Retina (tissue), 1 donor: ENCODE results near the gene SSRP1.

ENCODE experiments used
- DNase-seq: peaks from one replicate; pipeline ENCODE4 v3.0.0-alpha.2; 2016

Gene SSRP1

DNA sequence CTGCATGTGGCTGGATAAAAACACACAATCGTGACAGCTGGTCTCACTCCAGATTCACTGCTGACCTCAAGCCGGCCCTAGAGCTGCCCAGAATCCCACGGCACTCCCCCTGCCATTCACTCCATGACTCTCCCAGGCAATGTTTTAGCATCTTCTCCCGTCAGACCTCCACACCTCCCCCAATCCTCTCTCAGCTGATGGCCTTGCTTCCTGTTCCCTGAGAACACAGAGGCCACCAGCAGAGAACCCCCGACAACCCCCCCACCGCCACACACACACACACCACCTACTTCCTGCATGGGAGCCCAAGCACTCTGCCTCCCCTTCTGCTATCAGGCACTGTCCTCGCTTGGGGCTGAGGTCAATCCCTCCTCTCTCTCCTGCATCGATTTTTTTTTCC, 20.2 kb downstream of the SSRP1 start:
- DNase-seq, result peak; percentile 13

DNA sequence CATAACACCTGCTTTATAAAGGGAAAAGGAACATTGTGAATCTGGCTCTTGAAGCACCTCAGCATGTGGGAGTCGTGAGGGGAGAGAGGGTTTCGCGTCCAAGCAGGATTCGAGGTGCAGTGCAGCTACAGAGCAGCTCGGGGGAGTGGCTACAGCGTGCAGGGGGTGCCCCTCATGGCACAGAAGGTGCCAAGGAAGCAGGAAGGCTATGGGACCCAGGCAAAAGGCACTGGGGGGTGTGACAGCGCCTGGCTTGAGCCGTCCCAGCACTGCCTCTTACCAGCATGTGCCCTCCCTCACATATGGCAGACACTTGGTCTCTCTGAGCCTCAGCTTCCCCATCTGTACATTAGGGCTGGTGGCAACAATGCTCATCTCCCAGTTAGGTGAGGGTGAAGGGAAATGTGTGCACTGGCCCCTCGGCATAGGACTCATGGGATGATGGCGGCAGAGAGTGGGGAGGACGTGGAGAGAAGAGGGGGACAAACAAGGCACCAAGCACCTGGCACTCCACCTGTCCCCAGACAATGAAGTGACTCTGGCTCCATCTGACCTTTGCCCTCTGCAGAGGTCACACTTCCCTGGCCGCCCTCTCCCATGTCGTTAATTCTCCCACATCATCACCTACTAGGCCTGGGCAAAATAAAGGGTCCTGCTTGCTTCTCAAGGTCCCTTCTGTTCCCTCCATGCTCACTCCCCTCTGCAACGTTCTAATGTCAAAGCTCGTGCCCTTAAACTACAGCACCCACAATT, 21.3 kb downstream of the SSRP1 start:
- no peak for DNase-seq

DNA sequence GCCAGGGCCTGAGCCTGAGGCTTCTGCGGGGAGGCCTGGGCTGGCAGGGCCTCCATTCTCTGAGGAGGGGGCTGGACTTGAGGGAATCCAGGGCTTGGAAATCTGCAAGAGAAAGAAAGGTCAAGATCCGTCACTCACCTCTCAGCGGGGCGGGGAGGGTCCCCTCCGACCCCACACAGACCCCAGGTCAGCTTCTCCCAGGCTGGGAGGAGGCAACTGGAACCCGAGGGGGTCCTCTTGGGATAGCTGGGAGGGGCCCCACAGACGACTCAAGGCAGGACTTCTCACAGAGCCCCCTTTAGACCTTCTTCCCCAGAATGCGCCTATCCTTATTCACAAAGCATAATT, 21.9 kb downstream of the SSRP1 start:
- DNase-seq, result no peak

DNA sequence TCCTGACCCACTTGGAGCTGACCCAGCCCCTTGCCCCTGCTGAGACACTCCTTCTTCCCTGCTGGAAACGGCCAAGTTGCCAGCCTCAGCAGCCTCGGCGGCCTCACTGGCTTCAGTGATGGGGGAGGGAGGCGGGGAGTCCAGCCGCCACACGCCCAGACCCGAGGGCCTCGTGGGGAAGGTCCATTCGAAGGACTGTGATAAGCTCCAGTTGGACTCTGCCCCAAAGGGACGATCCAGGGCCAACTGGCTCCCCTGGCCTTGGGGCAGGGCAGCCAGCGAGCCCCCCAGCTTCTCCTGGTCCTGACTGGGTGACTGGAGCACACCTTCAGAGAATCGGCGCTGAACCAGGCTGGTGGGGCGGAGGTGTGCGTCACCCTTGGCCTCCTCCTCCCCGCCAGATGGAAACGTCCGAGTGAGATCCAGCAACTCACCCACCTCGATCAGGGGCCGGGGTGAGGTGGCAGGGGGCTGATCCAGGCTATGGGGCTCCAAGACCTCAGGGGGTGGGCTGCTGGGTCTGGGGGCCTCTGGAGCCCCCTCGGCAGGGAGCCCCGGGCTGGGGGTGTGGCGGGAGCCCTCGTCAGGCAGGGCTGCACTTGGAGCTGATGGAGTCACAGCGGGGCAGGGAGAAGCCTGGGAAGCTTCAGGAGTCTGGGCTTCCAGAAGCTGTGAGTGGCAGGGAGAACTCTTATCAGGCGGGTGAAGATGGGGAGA, 22.5 kb downstream of the SSRP1 start:
- no peak for DNase-seq

DNA sequence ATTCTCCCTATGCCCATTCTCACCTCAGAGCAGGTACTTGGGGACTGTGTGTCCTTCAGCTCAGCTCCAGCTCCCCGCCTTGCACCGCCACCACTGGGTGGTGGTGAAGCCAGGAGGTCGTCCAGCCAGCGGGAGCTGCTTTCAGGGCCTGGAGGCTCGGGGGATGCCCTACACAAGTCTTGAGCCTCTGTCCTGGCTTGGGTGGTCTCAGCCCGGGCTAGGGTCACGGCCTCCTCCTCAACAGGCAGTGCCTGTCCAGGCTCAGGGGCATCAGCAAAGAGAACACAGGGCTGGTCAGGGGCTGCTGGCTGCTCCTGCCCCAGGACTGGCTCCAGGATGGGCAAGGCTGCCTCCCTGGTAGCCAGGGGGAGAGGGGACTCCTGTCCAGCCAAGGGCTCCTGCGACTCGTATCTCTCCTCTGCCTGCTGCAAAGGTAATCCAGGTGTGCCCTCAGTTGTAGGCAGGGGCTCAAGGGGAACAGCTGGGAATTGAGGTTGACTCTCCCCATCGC, 23.1 kb downstream of the SSRP1 start:
- no peak for DNase-seq

DNA sequence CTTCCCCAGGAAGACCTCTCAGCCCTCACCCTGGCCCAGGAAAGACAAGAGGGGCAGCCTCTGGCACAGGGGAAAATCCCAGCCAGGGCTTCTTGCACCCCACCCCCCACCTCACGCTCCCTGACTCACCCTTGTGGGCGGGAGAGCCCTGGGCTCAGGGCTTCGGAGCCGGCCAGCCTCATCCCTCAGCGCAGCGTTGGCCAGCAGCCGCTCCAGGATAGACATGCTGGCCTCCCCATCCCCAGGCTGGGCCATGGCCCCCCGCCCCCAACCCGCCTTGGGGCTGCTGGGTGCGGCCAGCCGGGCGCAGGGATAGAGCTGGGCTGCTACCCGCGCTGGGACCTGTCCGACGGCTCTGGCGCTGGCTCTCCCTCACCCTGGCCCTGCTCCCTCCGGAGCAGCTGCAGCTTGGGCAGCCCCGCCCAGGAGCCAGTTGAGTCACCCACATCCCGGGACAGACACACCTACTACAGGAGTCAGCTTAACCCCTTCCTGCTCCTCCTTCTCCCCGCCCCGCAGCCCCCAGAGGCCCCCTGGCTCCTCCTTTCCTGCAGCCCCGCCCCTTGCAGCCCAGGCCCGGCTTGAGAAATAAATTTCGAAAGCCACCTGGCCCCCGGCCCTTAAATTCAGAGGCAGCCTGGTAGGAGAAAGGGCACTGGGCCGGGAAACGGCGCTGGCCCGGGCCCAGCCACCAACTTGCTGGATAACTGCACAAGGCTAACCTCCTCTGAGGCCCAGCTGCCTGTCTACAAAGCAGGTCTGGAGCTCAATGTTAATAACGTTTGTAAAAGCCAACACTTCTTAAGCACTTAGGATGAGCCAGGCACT, 24.4 kb downstream of the SSRP1 start:
- DNase-seq, result peak; percentile 32

DNA sequence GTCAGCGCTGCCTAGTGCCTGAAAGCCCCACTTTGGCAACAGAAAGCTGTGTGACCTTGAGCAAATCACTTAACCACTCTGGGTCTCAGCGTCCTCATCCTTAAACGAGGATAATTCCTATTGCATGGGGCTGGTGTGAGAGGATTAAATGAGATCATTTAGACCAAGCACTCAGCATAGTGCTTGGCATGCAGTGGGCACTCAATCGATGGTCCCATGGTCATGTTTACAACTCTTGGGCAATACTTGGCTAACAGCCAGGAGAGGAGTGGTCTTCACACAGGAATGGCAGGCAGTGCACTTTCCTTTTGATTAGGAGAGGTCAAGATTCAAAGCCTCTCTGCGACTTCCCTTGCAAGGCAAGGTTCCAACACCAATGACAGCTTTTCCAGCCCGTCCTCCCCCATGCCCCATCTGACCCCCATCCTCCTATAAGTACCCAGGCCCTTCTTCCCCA, 25.0 kb downstream of the SSRP1 start:
- no peak for DNase-seq

DNA sequence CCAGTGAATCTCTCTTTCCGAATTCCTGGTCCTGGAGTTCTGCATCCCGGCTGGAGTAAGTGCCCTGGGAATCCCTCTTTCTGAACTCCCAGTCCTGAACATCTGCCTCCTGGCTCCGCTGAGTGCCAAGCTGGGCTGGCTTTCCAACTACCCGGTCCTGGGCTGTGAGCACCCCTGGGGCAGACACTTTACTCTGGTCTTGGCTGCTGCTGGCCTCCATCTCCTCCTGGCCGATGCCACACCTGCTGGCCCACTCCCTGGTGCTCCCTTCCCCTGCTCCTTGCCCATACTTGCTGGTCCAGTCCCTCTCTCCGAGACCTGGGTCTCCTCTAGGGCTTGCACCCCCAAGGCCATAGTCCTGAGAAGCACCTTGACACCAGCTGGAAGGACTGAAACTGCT, 25.6 kb downstream of the SSRP1 start:
- no peak for DNase-seq

DNA sequence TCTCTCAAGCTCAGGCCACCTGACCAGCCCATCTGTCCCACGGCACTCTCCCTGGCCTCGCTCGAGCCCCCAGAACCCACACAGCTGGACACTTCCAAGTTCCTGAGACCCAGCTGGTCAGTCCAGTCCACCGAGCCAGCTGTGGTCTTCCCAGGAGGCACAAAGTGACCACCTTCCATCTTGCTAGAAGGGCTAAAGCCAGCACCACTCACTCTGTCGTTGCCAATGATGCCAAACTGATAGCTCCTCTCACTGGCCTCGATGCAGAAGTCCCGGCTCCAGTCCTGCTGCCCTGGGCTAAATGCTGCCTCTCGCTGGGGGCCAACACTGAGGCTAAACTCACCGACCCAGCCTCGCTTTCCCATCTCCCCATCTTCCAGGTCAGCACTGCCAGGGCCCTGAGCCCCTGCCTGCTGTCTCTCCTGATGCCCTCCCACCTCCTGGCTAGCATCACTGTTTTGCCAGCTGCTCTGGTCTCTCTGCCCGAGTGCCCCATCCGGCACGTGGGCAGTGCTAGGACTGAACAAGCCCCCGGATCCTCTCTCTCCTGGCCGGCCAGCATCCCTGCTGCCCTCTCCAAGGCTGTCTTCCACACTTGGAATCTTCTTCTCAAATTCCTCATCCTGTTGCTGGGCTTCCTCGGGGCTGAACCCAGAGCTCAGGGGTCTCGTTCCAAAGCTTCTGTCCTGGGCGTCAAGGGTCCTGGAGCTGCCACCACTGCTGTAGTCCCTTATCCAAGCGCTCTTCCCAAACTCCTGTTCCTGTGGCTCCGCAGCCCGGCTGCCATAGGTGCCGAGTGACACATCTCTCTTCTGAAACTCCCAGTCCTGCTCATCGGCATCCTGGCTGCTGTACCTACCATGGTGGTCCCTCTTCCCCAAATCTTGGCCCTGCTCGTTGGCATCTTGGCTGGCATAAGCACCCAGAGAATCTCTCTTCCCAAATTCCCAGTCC, 26.3 kb downstream of the SSRP1 start:
- no peak for DNase-seq

DNA sequence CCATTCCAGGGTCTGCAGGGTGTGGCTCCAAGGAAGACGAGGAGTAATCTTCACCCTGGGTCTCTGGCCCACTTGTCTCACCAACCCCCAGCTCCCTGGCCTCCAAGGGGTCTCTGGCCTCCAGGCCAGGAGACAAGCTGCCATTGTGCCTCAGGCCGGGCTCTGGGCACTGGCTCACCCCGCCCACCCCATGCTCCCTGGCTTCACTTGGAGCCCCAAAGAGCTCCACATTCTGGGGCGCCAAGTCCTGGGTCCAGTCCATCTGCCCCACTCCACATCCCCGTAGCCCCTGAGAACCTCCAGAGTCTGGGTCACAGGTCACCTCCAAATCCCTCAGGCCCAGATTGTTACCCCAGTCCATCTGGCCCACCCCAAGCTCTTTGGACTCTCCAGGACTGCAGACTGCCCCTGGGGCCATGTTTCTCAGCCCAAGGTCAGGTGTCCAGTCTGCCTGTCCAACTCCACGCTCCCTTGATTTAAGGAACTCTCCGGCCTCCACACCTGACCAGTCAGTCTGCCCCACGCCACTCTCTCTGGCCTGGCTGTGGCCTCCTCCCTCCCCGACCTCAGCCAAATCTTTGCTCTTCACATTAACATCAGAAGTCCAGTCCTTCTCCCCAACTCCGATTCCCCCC, 27.1 kb downstream of the SSRP1 start:
- DNase-seq, result no peak

DNA sequence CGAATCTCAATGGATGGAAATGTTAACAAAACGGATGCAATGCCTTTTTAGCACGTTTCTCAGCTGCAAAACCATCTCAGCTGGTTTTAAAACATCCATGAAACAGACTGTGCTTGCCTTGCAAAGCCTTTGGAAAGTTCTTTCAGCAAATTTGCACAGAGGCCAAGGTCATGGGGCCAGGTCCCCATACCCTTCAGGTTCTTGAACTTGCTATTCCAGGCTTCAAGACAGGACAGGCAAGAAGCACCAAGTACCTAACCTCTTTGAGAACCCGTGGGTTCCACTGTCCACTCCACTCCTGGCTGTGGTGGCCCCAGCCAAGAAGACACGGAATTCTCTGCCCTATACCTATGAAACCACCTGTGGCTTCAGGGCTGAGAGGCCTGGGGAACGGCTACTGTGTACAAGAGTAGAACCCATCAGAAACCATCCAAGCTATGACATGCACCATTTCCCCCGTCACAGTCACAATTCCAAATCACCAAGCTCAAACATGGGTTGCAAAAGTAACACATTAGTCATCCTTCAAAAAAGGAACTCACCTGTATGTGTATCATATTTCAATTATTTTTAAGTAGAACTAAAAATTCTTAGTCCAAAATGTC, 27.9 kb downstream of the SSRP1 start:
- DNase-seq, result no peak

DNA sequence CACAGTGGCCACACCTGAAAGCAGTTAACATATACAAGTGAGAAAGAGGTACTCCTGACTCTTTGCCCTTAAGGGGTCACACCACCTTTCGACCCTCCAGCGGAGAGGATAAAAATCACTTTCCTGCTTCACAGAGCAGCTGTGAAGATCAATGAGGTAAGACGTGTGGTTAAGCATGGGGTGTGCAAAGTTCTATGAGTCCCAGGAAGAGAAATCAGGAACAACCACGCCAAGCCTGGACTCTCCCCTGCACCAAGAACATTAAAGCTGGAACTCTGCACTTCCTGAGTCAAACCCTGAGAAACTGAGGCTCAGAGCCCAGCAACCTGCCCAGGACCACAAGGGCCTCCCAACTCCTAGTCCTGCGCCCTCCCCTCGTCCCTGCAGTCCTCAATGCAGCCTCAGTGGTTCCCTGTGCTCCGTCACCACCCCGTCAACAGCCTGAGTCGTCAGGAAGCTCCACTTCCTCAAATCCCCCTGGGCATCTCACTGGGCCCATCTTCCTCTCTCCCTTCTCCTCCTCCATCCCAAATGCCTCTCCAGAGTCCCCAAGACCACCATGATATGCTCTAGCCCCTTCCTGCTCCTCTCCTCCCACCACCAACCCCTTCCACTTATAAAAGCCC, 28.6 kb downstream of the SSRP1 start:
- DNase-seq, result no peak

DNA sequence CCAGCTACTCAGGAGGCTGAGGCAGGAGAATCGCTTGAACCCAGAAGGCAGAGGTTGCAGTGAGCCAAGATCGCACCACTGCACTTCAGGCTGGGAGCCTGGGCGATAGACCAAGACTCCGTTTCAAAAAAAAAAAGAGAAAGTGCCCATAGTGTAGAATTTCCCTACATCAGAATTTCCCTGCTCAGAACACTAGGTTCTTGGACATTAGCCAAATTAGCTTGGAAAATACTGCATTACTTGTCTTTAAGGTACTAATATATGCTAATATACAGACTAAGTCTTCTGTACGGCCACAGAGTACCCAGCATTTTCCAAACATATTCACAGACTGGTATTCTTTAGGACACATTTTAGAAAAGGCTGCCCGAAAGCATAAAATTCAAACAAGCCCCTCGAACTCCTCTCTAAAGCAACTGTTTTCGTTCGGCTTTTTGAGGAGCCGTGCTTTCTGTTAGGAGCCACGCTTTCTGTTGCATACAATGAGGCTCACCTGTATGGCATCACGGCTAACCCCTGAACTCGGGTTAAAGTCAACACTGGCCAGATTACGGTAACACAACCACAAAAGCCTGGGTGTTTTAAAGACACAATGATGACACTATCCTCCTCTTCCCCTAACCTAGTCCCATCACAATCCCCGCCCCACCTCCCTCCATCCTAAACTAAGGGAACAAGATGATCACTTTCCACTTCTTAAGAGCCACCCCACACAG, 29.4 kb downstream of the SSRP1 start:
- DNase-seq, result no peak

DNA sequence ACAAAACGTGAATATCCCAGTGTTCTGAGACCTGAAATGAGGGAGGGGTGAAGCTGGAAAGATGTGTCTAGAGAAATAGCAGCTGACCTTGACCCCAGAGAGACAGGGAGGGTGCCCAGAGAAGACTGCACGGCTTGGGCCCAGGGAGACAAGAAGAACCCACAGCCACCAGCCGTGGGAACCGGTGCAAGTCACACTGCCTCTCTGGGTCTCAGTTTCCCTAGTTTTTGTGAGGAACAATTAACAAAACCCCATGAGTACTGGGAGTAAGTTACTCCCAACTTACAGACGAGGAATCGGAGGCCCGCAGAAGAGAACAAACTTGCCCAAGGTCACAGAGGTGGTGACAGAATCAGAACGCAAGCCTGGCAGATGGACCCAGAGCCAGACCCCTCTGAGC, 30.2 kb downstream of the SSRP1 start:
- no peak for DNase-seq

DNA sequence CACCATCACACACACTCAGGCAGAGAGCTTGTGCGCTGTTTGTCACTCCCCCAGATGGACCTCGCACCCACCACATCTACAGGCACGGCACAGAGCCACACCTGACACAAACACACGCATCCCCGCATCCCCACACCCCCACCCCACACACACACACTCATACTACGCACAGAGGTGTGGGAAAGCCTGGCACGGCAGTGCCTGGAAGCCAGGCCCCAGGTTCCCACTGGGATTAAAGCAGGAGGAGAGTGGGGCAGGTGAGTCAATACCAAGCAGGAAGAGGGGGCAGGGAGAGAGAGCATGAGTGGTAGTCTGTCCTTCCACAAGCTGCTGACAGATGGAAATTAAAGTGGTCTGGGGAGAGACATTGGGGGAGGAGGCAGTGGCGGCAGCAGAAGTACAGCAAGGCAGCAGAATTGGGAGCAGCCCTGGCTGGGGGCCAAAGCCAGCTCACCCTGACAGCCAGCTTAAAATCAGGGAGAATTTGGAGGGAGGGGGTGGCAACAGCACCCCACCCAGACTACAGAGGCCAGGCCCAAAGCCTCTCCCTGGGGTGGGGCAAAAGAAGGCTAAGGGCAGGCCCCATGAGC, 31.6 kb downstream of the SSRP1 start:
- no peak for DNase-seq

DNA sequence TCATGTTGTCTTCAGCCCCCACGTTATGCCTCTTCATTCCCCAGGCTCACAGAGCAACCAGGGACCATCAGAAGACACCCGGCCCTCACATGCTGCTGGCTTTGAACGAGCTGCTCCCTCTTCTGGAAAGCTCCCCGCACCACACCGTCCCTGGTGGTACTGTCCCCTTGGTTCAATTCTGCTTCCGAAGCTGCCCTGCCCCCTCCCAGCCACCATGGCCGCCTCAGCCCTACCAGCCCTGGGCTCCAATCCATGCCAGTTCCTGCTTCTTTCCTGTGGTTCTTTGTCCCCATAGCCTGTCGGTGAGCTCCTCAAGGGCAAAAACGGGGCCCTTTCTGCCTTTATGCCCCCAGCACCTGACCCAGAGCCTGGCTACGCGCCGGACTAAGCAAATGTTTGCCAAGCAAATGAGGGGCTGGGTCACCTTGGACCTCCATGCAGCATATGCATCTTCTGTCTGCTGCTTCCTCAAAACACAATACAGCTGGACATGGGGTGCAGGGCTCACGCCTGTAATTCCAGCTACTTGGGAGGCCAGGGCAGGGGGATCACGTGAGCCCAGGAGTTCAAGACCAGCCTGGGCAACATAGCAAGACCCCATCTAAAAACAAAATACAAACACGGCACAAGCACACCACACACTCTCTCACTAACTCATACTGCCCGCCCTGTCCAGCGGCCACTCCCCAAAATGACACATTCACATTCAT, 32.3 kb downstream of the SSRP1 start:
- no peak for DNase-seq

DNA sequence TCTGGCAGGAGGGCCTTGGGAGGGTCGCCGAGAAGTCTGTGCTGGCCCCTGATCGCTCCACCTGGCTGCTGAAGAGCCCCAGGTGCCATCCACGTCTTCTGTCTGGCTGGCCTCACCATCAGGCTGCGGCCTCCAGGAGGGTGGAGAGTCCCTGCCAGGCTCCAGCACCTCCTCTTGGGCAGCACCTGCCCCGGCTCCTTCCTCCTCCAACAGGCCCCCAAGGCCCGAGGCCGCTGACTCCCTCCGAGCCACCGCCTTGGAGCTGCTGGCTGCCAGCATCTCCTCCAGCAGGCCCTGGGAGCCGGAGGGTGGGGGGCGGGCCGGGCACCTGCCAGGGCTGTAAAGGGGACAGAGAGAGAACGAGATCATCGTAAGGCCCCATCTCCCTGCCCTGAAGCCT, 33.2 kb downstream of the SSRP1 start:
- DNase-seq, result no peak

DNA sequence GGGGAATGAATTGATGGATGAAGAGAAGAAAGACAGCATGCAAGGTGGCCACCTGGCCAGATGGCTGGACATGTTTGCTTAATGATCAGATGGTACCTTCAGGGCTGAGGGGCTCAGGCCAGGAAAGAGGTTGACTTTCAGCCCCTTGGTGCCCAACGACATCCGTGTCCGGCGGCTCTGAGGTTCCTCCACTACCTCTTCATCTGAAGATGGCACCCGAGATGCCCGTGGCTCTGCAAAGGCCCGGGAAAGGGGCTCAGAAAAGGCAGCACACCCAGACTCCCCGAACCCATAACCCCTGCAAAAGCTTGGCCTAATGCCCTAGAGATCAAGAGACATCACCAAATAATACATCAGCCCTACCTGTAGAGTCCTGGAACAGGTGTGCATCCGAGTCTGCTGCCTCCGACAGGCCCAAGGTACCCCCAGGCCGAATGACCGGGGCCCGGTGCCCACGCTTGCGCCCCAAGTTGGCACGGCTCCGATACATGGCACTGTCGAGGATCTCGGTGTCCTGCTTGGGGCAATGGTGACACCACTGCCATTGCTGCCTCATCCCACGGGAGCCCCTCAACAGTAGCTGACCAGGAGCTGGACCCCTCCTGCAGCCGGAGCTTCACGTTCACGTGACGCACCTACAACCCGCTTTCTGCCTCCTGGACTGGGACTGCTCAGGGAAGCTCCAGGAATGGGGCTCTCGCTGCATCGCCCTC, 33.8 kb downstream of the SSRP1 start:
- DNase-seq, result no peak
